Forelimb muscle (tissue), 1 donor: ENCODE results near the gene THSD4. TPM values are rescaled to one million over a fixed set of nuclear protein-coding genes. Genes with fewer than 3 reads are reported as not detected.

Source experiments
- DNase-seq: peaks from one replicate; pipeline ENCODE4 v3.0.0-alpha.2; 2013; ENCODE audit warnings: low read depth
- polyA plus RNA-seq: library from polyadenylated mRNA; unstranded; fragments of 120-200 nt; gene quantifications from one replicate; pipeline ENCODE4 v1.2.1, GENCODE V29; 2013; ENCODE audit not compliant: insufficient read length

Gene THSD4
- polyA plus RNA-seq, 1 donor, result 21.8 TPM

DNA sequence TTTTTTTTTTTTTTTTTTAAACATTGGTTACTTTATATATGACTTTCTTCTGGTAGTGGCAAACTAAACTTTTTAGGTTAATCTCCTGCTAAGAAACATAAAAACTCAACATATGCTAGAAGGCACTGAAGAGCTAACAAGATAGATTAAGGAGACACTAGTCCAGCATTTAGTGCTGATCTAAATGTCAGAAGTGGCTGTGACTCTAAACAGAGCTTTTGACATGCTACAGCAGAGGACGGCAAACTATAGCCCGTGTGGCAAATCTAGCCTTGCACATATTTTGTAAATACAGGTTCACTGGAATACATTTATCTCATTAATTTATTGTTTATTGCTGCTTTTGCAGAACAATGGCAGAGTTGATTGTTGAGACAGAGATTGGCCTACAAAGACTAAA is 715.7 kb downstream of the THSD4 start:
- DNase-seq, result no peak

Other genes starting within 250 kb of the THSD4 start
- gene THAP10, start 223.0 kb upstream of the THSD4 start, polyA plus RNA-seq, result 2.5 TPM
- gene LRRC49, start 222.6 kb upstream of the THSD4 start, polyA plus RNA-seq, result 6.0 TPM